ENCODE results near the gene ERICH6. TPM values are rescaled to one million over a fixed set of nuclear protein-coding genes. Genes with fewer than 3 reads are reported as not detected.

Gene ERICH6
- total RNA-seq, 1 experiment from 2014 or later: 0.28 TPM

GRCh38 chr3:150738688-150739087 is 35.0 kb upstream of the ERICH6 start:
- CTCF ChIA-PET: no interaction called here
- Histone ChIP-seq H3K36me3 (ENCODE audit: control insufficient read depth, insufficient read depth, low read length) (no peaks in the 10 kb centered on the region), H3K27ac (ENCODE audit: low read length) (no peak overlapping the region), H3K27me3 (ENCODE audit: control insufficient read depth, insufficient read depth, low read length) (no peaks in the 10 kb centered on the region), H3K9me3 (ENCODE audit: control insufficient read depth, insufficient read depth, low read depth, low read length) (no peaks in the 10 kb centered on the region), H3K4me3 (ENCODE audit: low read depth in 2 of 2, low read length in 2 of 2) (no peak overlapping the region), H3K4me1 (ENCODE audit: control insufficient read depth, insufficient read depth, low read length) (no peaks in the 10 kb centered on the region)
- in situ Hi-C loops (cut with HindIII; ENCODE audit: low pct_unique_long_range_greater_than_20kb, low sequenced_read_pairs): no loop called here
- TF ChIP-seq, protein P1, sequence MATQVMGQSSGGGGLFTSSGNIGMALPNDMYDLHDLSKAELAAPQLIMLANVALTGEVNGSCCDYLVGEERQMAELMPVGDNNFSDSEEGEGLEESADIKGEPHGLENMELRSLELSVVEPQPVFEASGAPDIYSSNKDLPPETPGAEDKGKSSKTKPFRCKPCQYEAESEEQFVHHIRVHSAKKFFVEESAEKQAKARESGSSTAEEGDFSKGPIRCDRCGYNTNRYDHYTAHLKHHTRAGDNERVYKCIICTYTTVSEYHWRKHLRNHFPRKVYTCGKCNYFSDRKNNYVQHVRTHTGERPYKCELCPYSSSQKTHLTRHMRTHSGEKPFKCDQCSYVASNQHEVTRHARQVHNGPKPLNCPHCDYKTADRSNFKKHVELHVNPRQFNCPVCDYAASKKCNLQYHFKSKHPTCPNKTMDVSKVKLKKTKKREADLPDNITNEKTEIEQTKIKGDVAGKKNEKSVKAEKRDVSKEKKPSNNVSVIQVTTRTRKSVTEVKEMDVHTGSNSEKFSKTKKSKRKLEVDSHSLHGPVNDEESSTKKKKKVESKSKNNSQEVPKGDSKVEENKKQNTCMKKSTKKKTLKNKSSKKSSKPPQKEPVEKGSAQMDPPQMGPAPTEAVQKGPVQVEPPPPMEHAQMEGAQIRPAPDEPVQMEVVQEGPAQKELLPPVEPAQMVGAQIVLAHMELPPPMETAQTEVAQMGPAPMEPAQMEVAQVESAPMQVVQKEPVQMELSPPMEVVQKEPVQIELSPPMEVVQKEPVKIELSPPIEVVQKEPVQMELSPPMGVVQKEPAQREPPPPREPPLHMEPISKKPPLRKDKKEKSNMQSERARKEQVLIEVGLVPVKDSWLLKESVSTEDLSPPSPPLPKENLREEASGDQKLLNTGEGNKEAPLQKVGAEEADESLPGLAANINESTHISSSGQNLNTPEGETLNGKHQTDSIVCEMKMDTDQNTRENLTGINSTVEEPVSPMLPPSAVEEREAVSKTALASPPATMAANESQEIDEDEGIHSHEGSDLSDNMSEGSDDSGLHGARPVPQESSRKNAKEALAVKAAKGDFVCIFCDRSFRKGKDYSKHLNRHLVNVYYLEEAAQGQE (IDR thresholded peaks at IDR 0.05; ENCODE audit: insufficient read depth in 1 of 2, low read depth in 2 of 2, low read length in 1 of 2): no peak
- no peak for TF ChIP-seq POLR2AphosphoS5 (IDR thresholded peaks at IDR 0.05; ENCODE audit: low read depth, low read length)
- no peak for TF ChIP-seq CTCF (IDR thresholded peaks at IDR 0.05)
- no peak for TF ChIP-seq SIN3A (IDR thresholded peaks at IDR 0.05; ENCODE audit: borderline replicate concordance, insufficient read depth, low read depth, low read length)
- no peak for TF ChIP-seq TCF7L2 (IDR thresholded peaks at IDR 0.05; ENCODE audit: low read depth, low read length)
- DNase-seq (ENCODE audit: low read depth, low spot score): no peak
- no TSS peak for BruUV-seq (replicated peaks)
- POLR2A ChIA-PET: no interaction called here
- no peak for ATAC-seq
- intact Hi-C loops (cut with micrococcal nuclease; ENCODE audit: unreplicated experiment): no loop called here

DNA sequence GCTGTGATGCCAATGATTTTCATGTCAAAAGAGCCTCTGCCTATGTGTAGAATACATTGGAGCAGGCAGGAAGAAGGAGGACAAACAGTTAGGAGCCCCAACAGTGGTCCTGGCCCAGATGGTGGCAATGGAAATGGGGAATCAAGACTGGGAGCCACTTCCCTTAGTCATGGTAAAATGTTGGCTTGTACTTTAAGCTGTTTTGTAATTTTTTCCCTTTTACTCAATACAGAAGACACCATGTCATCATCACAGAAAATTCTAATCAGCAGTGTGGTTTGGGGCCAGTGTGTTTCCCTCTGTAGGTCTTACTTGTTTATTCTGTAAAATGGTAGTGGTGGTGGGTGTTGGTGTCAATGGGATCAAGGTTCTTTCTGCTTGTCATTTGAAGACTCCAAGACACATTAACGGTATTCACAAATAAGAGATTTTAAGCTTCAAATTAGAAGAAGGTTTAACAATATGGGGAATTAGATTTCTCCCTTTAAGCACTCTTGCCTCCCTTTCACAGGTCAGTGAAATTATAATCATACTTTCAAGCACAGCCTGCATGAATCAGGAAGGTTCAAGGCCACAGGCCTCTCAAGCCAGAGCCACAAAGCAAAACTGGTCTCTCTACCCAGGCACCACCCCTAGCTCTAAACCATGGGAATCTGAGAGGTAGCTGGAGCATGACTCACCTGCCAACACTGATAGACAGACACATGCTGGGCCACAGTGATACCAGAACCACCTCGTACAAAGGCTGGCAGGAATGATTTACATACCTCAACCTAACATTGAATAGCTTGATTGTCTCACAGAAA is 34.4 kb upstream of the ERICH6 start:
- Histone ChIP-seq H3K9me3 (ENCODE audit: control insufficient read depth, insufficient read depth, low read depth, low read length) (no peaks in the 10 kb centered on the region), H3K27ac (ENCODE audit: low read length) (no peak overlapping the region), H3K4me1 (ENCODE audit: control insufficient read depth, insufficient read depth, low read length) (no peaks in the 10 kb centered on the region), H3K27me3 (ENCODE audit: control insufficient read depth, insufficient read depth, low read length) (no peaks in the 10 kb centered on the region), H3K4me3 (ENCODE audit: low read depth in 2 of 2, low read length in 2 of 2) (no peak overlapping the region), H3K36me3 (ENCODE audit: control insufficient read depth, insufficient read depth, low read length) (no peaks in the 10 kb centered on the region)
- in situ Hi-C loops (cut with HindIII; ENCODE audit: low pct_unique_long_range_greater_than_20kb, low sequenced_read_pairs) (no loop called here), intact Hi-C loops (cut with micrococcal nuclease; ENCODE audit: unreplicated experiment) (no loop called here)
- no peak for TF ChIP-seq TCF7L2 (IDR thresholded peaks at IDR 0.05; ENCODE audit: low read depth, low read length)
- no peak for TF ChIP-seq POLR2AphosphoS5 (IDR thresholded peaks at IDR 0.05; ENCODE audit: low read depth, low read length)
- no TSS peak for BruUV-seq (replicated peaks)
- CTCF ChIA-PET: interaction anchor here (0.5 kb wide), 2 partner anchors 25 to 117 kb away, joined by 4 to 10 read pairs; partner anchors contain the start of gene SIAH2
- POLR2A ChIA-PET: no interaction called here
- DNase-seq (ENCODE audit: low read depth, low spot score) (no peak), ATAC-seq (no peak)
